SK-N-SH (cell line): ENCODE results near the gene U2SURP. TPM values are rescaled to one million over a fixed set of nuclear protein-coding genes. Genes with fewer than 3 reads are reported as not detected.

Source experiments
- CTCF ChIA-PET: fragments of 300-600, 350-600 bp; formaldehyde crosslinking; extraction: SDS; loops from one replicate; lab custom pipeline; 2021; lab: Yijun Ruan, JAX
- POLR2A ChIA-PET: fragments of 350-600 bp; sonication (Branson Sonifier 250); formaldehyde crosslinking; extraction: SDS; loops from one replicate; lab custom pipeline; 2020; ENCODE audit warnings: antibody characterized with exemption, inconsistent platforms; lab: Yijun Ruan, JAX
- DNase-seq: peaks from one replicate; pipeline ENCODE4 v3.0.0; 2012
- H2AFZ ChIP-seq: fragments of 200-600 bp; sonication (generic); 2 replicates; pipeline ENCODE4 v1.8.1; 2016; ENCODE audit warnings: antibody characterized with exemption, mild to moderate bottlenecking, low read depth
- H3F3A ChIP-seq: fragments of 200-600 bp; sonication (generic); replicated peaks from 2 replicates; pipeline ENCODE3; 2016; ENCODE audit warnings: antibody characterized with exemption, mild to moderate bottlenecking; ENCODE audit not compliant: insufficient read depth
- H3K27ac ChIP-seq, 2 experiments: fragments of 200-500 bp in 1 of 2; fragments of 200-600 bp in 1 of 2; sonication (Bioruptor generic) in 1 of 2; sonication (generic), shearing (Covaris generic) in 1 of 2; 2 replicates each; pipeline versions ENCODE4 v1.5.1 to v1.6.1; 2014 to 2016; ENCODE audit warnings: low read depth in 2 of 2, inconsistent platforms in 1 of 2, low read length in 1 of 2, mild to moderate bottlenecking in 1 of 2, mixed read lengths in 1 of 2
- H3K27me3 ChIP-seq: fragments of 200-600 bp; sonication (generic), shearing (Covaris generic); 2 replicates; pipeline ENCODE4 v1.6.1; 2016; ENCODE audit warnings: mixed run types; ENCODE audit not compliant: insufficient read depth
- H3K36me3 ChIP-seq, 2 experiments: fragments of 200-500 bp in 1 of 2; fragments of 200-600 bp in 1 of 2; sonication (Bioruptor generic) in 1 of 2; sonication (generic) in 1 of 2; replicated peaks in 1 of 2; 2 replicates each; pipeline versions ENCODE3 to v1.5.1; 2014 to 2016; ENCODE audit warnings: low read length in 1 of 2, mild to moderate bottlenecking in 1 of 2; ENCODE audit not compliant: insufficient read depth in 2 of 2, control insufficient read depth in 1 of 2
- H3K4me1 ChIP-seq, 2 experiments: fragments of 200-500 bp in 1 of 2; fragments of 200-600 bp in 1 of 2; sonication (Bioruptor generic) in 1 of 2; sonication (generic), shearing (Covaris generic) in 1 of 2; 2 replicates each; pipeline versions ENCODE4 v1.5.1 to v1.6.1; 2014 to 2016; ENCODE audit warnings: low read depth in 1 of 2, low read length in 1 of 2, mixed run types in 1 of 2; ENCODE audit not compliant: insufficient read depth in 2 of 2, control insufficient read depth in 1 of 2
- H3K4me2 ChIP-seq: fragments of 200-600 bp; sonication (generic), shearing (Covaris generic); 2 replicates; pipeline ENCODE4 v1.6.1; 2017; ENCODE audit warnings: mixed run types
- H3K4me3 ChIP-seq, 2 experiments: fragments of 200-500 bp in 1 of 2; fragments of 200-600 bp in 1 of 2; sonication (Bioruptor generic) in 1 of 2; sonication (generic), shearing (Covaris generic) in 1 of 2; 2 replicates each; pipeline versions ENCODE4 v1.5.1 to v1.8.1; 2014 to 2016; ENCODE audit warnings: low read depth in 2 of 2, inconsistent platforms in 1 of 2, low read length in 1 of 2, mild to moderate bottlenecking in 1 of 2, mixed read lengths in 1 of 2, moderate library complexity in 1 of 2
- H3K79me2 ChIP-seq: fragments of 200-600 bp; sonication (generic); 2 replicates; pipeline ENCODE4 v1.8.1; 2017; ENCODE audit warnings: mild to moderate bottlenecking; ENCODE audit not compliant: insufficient read depth
- H3K9ac ChIP-seq: fragments of 200-600 bp; sonication (generic); 2 replicates; pipeline ENCODE4 v1.6.1; 2017; ENCODE audit warnings: mixed run types
- H3K9me2 ChIP-seq: fragments of 200-600 bp; sonication (generic); 2 replicates; pipeline ENCODE4 v1.6.1; 2017; ENCODE audit warnings: mixed run types
- H3K9me3 ChIP-seq: fragments of 200-600 bp; sonication (generic); 2 replicates; pipeline ENCODE4 v1.6.1; 2017; ENCODE audit warnings: mixed run types, mild to moderate bottlenecking, moderate library complexity
- H4K20me1 ChIP-seq: fragments of 200-600 bp; sonication (generic); 2 replicates; pipeline ENCODE4 v1.6.1; 2017; ENCODE audit warnings: mild to moderate bottlenecking, mixed run types; ENCODE audit not compliant: insufficient read depth
- CTCF ChIP-seq: fragments of 200-600 bp; sonication (generic); IDR thresholded peaks from 2 replicates; pipeline ENCODE4 v1.6.1; 2017; ENCODE audit warnings: antibody characterized with exemption, mild to moderate bottlenecking, moderate library complexity
- ELF1 ChIP-seq: IDR thresholded peaks from 2 replicates; pipeline ENCODE4 v1.4.0; 2012
- FOSL2 ChIP-seq: IDR thresholded peaks from 2 replicates; pipeline ENCODE4 v1.4.0; 2012; ENCODE audit warnings: low read depth, mild to moderate bottlenecking, moderate library complexity, borderline replicate concordance
- FOXJ3 ChIP-seq: sonication (generic); formaldehyde crosslinking; IDR thresholded peaks from 2 replicates; pipeline ENCODE4 v1.5.1; 2020; ENCODE audit warnings: mild to moderate bottlenecking, missing genetic modification reagents
- FOXM1 ChIP-seq: IDR thresholded peaks from 2 replicates; pipeline ENCODE4 v1.4.0; 2012; ENCODE audit warnings: low read depth, mild to moderate bottlenecking
- JUND ChIP-seq: IDR thresholded peaks from 2 replicates; pipeline ENCODE4 v1.4.0; 2012
- MAX ChIP-seq: IDR thresholded peaks from 2 replicates; pipeline ENCODE4 v1.4.0; 2012; ENCODE audit warnings: low read depth
- REST ChIP-seq: IDR thresholded peaks from 2 replicates; pipeline ENCODE4 v1.6.1; 2012; ENCODE audit warnings: mild to moderate bottlenecking, low read depth, low read length, moderate library complexity
- RFX5 ChIP-seq: IDR thresholded peaks from 2 replicates; pipeline ENCODE4 v1.6.1; 2012; ENCODE audit warnings: mild to moderate bottlenecking, improper control_type of control experiment, low read length
- SIN3A ChIP-seq: IDR thresholded peaks from 2 replicates; pipeline ENCODE4 v1.6.1; 2012; ENCODE audit warnings: low read depth, mild to moderate bottlenecking, low read length, moderate library complexity, borderline replicate concordance
- USF1 ChIP-seq: IDR thresholded peaks from 2 replicates; pipeline ENCODE4 v1.4.0; 2012; ENCODE audit warnings: low read depth, borderline replicate concordance
- USF2 ChIP-seq: fragments of 150-350 bp; IDR thresholded peaks from 2 replicates; pipeline ENCODE4 v1.6.1; 2017; ENCODE audit warnings: antibody characterized with exemption, low read length, low read depth, borderline replicate concordance
- WGBS: methylation state at CpG from one replicate; pipeline ENCODE4 v1.1.6; 2017; ENCODE audit warnings: low lambda C conversion rate; 5-methylcytosine and 5-hydroxymethylcytosine counted together
- polyA plus RNA-seq, 3 experiments: library from polyadenylated mRNA; depleted of rRNA; stranded (reverse); fragments of >200 nt; gene quantifications; 2 replicates each; pipeline ENCODE4 v1.2.3, GENCODE V29; 2012

U2SURP gene
- polyA plus RNA-seq, 1 of the 3 experiments (the other 2 are of a cell fraction) = 10.9 TPM

- WGBS = 93% methylated on average over 2 of the region's 2 CpGs
Measured at GRCh38 chr3:142966808-142967207, 34.6 kb upstream of the U2SURP start.

GRCh38 chr3:142968319-142969025, 32.9 kb upstream of the U2SURP start:
- ChIA-PET POLR2A (no interaction called here), CTCF (interaction anchor here (0.6 to 1.9 kb wide), 4 partner anchors 10 to 140 kb away, joined by 3 to 5 read pairs (median 3); no protein-coding TSS in a partner anchor)
- Histone ChIP-seq H3K9me2 (no peaks in the 10 kb centered on the region), H3K36me3 (no peaks in the 10 kb centered on the region), H3K79me2 (no peaks in the 10 kb centered on the region), H3K9me3 (no peaks in the 10 kb centered on the region), H3K4me1 (peaks cover 3 to 4% of the 10 kb centered on the region in 2 experiments; a peak in 1 of 4 replicates), H3K4me2 (no peak overlapping the region), H3F3A (no peaks in the 10 kb centered on the region), H3K27me3 (no peaks in the 10 kb centered on the region), H3K27ac (no peak overlapping the region), H4K20me1 (no peaks in the 10 kb centered on the region), H3K9ac (no peak overlapping the region), H3K4me3 (no peak overlapping the region), H2AFZ (no peak overlapping the region)
- WGBS = 68% methylated on average over 4 of the region's 4 CpGs
- DNase-seq = no peak
- TF ChIP-seq USF1 (no peak), JUND (no peak), REST (no peak), ELF1 (no peak), FOXM1 (no peak), SIN3A (no peak)

More at GRCh38 chr3:142966808-142967207, 34.6 kb upstream of the U2SURP start:
- no peak overlapping the region for H3K4me2 ChIP-seq
- H3K9ac ChIP-seq = no peak overlapping the region
- H3K79me2 ChIP-seq = no peaks in the 10 kb centered on the region
- TF ChIP-seq USF2 (no peak), FOXJ3 (no peak), ELF1 (no peak), MAX (no peak), FOSL2 (no peak), RFX5 (no peak), CTCF (no peak)
- H3F3A ChIP-seq = no peaks in the 10 kb centered on the region
- no peaks in the 10 kb centered on the region for H4K20me1 ChIP-seq
- H3K9me2 ChIP-seq = no peaks in the 10 kb centered on the region
- no peaks in the 10 kb centered on the region for H3K9me3 ChIP-seq
- peaks cover 3 to 6% of the 10 kb centered on the region in 2 experiments; a peak in 1 of 4 replicates for H3K4me1 ChIP-seq
- ChIA-PET POLR2A (interaction anchor here (0.6 kb wide), 1 partner anchor 46 kb away, joined by 4 read pairs; no protein-coding TSS in a partner anchor), CTCF (interaction anchor here (0.6 to 1.0 kb wide), 3 partner anchors 28 to 380 kb away, joined by 3 to 5 read pairs (median 3); no protein-coding TSS in a partner anchor)
- no peak overlapping the region for H3K4me3 ChIP-seq
- DNase-seq = no peak
- H3K27ac ChIP-seq = no peak overlapping the region
- H2AFZ ChIP-seq = no peak overlapping the region
- no peaks in the 10 kb centered on the region for H3K36me3 ChIP-seq
- H3K27me3 ChIP-seq = no peaks in the 10 kb centered on the region
